Measurements from ENCODE around the gene LRIT2.

DNA sequence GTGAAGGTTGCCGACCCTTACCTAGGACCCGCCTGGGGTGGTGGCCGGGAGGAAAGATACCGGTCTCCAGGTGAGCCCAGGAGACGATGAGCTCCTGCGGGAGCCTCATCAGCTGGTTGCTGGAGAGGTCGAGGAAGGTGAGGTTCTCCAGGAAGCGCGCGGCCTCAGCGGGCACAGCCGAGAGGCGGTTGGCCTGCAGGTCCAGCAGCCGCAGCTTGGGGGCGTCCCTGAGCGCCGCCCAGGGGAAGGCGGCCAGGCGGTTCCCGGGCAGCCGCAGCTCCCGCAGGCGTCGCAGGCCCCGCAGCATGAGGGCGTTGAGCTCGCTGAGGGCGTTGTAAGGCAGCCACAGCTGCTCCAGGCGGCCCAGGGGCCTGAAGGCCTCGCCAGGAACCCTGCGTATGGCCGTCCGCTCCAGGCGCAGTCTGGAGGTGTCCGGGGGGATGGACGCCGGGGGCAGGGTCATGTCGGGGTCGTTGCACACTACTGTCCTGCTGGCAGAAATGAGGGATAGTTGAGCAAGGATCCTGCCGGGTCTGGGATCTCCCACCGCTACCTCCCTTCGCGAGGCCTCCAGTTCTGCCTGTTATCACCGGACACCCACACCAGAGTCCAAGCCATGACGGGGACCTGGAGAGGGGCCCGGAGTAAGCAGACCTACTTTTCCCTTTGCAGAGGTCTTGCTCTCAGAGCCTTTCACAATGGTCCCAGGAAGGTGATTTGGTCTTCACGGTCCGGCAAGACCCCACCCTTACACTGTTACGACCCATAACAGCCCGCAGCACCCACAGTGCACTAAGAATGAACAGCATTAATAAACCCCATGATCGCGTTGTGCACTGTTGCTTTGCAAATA lies 12.1 kb upstream of the LRIT2 start:
- TF ChIP-seq, protein P1, sequence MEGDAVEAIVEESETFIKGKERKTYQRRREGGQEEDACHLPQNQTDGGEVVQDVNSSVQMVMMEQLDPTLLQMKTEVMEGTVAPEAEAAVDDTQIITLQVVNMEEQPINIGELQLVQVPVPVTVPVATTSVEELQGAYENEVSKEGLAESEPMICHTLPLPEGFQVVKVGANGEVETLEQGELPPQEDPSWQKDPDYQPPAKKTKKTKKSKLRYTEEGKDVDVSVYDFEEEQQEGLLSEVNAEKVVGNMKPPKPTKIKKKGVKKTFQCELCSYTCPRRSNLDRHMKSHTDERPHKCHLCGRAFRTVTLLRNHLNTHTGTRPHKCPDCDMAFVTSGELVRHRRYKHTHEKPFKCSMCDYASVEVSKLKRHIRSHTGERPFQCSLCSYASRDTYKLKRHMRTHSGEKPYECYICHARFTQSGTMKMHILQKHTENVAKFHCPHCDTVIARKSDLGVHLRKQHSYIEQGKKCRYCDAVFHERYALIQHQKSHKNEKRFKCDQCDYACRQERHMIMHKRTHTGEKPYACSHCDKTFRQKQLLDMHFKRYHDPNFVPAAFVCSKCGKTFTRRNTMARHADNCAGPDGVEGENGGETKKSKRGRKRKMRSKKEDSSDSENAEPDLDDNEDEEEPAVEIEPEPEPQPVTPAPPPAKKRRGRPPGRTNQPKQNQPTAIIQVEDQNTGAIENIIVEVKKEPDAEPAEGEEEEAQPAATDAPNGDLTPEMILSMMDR (IDR thresholded peaks at IDR 0.05; ENCODE audit: poor library complexity, severe bottlenecking): no peak
- TF ChIP-seq RAD21 (conservative IDR thresholded peaks at IDR 0.05): no peak
- no peak for TF ChIP-seq EP300 (conservative IDR thresholded peaks at IDR 0.05; ENCODE audit: poor library complexity, severe bottlenecking)
- no peak for TF ChIP-seq EZH2 (IDR thresholded peaks at IDR 0.05; ENCODE audit: borderline replicate concordance, insufficient read depth, low read length, poor library complexity, severe bottlenecking)
- TF ChIP-seq POLR2AphosphoS5 (IDR thresholded peaks at IDR 0.05): no peak
- TF ChIP-seq, protein P2, sequence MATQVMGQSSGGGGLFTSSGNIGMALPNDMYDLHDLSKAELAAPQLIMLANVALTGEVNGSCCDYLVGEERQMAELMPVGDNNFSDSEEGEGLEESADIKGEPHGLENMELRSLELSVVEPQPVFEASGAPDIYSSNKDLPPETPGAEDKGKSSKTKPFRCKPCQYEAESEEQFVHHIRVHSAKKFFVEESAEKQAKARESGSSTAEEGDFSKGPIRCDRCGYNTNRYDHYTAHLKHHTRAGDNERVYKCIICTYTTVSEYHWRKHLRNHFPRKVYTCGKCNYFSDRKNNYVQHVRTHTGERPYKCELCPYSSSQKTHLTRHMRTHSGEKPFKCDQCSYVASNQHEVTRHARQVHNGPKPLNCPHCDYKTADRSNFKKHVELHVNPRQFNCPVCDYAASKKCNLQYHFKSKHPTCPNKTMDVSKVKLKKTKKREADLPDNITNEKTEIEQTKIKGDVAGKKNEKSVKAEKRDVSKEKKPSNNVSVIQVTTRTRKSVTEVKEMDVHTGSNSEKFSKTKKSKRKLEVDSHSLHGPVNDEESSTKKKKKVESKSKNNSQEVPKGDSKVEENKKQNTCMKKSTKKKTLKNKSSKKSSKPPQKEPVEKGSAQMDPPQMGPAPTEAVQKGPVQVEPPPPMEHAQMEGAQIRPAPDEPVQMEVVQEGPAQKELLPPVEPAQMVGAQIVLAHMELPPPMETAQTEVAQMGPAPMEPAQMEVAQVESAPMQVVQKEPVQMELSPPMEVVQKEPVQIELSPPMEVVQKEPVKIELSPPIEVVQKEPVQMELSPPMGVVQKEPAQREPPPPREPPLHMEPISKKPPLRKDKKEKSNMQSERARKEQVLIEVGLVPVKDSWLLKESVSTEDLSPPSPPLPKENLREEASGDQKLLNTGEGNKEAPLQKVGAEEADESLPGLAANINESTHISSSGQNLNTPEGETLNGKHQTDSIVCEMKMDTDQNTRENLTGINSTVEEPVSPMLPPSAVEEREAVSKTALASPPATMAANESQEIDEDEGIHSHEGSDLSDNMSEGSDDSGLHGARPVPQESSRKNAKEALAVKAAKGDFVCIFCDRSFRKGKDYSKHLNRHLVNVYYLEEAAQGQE (IDR thresholded peaks at IDR 0.05; ENCODE audit: borderline replicate concordance): no peak

Data from neural cell (in vitro differentiated cells).